ENCODE results near the gene GNA12. TPM values are rescaled to one million over a fixed set of nuclear protein-coding genes. Genes with fewer than 3 reads are reported as not detected.

GNA12 gene
- total RNA-seq, 1 donor, result 27.1 TPM

DNA sequence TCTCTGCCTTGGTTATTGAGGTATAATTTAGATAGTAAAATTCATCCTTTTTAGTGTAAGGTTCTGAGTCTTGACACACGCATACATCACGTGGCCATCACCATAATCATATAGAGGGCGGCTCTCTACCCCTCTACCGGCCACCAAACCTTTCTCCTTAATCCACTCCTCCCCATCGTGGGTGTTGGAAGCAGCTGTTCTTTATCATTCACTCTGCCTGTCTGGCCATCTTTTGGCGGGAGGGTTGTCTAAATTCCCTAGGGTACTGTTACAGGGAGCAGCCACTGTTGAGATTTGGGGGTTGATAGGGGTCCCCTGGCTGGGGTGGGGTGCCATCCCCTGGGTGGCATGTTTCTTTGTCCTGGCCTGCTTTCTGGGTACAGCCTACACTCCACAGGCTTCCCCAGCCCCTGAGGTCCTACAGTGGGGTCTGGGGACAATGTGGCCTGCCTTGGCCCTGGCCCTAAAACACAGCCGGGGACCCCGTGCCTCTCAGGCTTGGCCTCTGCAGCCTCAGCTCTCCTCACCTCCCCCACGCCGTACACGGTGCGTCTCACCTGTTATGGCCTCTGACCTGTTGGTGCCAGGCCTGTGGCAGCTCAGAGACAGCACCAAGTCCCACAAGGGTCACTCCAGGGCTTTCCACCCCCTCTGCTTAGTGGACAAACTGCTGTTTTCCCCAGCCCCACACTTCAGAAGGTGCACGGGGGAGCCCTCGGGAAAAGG is 138.6 kb downstream of the GNA12 start:
- DNase-seq (ENCODE audit: insufficient read length, low spot score, missing footprints), result no peak
- H3K79me2 ChIP-seq (ENCODE audit: insufficient read depth, low read length), result no peaks in the 10 kb centered on the region
- H4K20me1 ChIP-seq (ENCODE audit: insufficient read depth, low read length), result peaks cover 4% of the 10 kb centered on the region
- TF ChIP-seq, protein P1, sequence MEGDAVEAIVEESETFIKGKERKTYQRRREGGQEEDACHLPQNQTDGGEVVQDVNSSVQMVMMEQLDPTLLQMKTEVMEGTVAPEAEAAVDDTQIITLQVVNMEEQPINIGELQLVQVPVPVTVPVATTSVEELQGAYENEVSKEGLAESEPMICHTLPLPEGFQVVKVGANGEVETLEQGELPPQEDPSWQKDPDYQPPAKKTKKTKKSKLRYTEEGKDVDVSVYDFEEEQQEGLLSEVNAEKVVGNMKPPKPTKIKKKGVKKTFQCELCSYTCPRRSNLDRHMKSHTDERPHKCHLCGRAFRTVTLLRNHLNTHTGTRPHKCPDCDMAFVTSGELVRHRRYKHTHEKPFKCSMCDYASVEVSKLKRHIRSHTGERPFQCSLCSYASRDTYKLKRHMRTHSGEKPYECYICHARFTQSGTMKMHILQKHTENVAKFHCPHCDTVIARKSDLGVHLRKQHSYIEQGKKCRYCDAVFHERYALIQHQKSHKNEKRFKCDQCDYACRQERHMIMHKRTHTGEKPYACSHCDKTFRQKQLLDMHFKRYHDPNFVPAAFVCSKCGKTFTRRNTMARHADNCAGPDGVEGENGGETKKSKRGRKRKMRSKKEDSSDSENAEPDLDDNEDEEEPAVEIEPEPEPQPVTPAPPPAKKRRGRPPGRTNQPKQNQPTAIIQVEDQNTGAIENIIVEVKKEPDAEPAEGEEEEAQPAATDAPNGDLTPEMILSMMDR (IDR thresholded peaks at IDR 0.05; ENCODE audit: extremely low read depth, low read depth, low read length), result no peak
- no peak overlapping the region for H2AFZ ChIP-seq (ENCODE audit: low read length)
- no peaks in the 10 kb centered on the region for H3K27me3 ChIP-seq (ENCODE audit: insufficient read depth, low read length)
- H3K4me3 ChIP-seq (ENCODE audit: insufficient read depth, low read length), result no peak overlapping the region
- no peaks in the 10 kb centered on the region for H3K36me3 ChIP-seq (ENCODE audit: insufficient read depth, low read length)
- no peaks in the 10 kb centered on the region for H3K9me3 ChIP-seq (ENCODE audit: low read depth, low read length)
- H3K4me1 ChIP-seq (ENCODE audit: insufficient read depth, low read length), result no peaks in the 10 kb centered on the region
- no peak overlapping the region for H3K27ac ChIP-seq (ENCODE audit: low read depth, low read length)
- H3K4me2 ChIP-seq (ENCODE audit: insufficient read depth, low read length), result no peak overlapping the region

DNA sequence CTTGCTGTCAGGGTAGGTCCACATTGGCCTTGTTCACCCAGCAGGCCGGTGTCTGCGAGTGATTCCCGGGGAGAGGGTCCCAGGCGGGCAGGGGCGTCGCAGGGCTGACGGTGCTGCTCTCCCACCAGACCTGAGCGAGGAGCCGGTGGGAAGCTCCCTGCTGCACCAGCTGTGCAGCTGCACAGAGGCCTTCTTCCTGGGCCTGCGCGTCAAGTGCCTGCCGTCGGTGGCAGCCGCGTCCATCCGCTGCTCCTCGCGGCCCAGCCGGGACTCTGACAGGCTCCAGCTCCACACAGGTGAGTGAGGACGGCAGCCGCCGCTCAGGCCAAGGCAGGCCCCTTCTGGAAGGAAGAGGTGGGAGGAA is 141.5 kb downstream of the GNA12 start:
- H3K79me2 ChIP-seq (ENCODE audit: insufficient read depth, low read length), result no peaks in the 10 kb centered on the region
- H3K27ac ChIP-seq (ENCODE audit: low read depth, low read length), result no peak overlapping the region
- no peak overlapping the region for H2AFZ ChIP-seq (ENCODE audit: low read length)
- no peak overlapping the region for H3K4me2 ChIP-seq (ENCODE audit: insufficient read depth, low read length)
- TF ChIP-seq, protein P1 (IDR thresholded peaks at IDR 0.05; ENCODE audit: extremely low read depth, low read depth, low read length), result no peak
- H4K20me1 ChIP-seq (ENCODE audit: insufficient read depth, low read length), result peaks cover 4% of the 10 kb centered on the region
- DNase-seq (ENCODE audit: insufficient read length, low spot score, missing footprints), result no peak
- H3K9me3 ChIP-seq (ENCODE audit: low read depth, low read length), result no peaks in the 10 kb centered on the region
- no peaks in the 10 kb centered on the region for H3K4me1 ChIP-seq (ENCODE audit: insufficient read depth, low read length)
- peaks cover 3% of the 10 kb centered on the region for H3K27me3 ChIP-seq (ENCODE audit: insufficient read depth, low read length)
- H3K36me3 ChIP-seq (ENCODE audit: insufficient read depth, low read length), result no peaks in the 10 kb centered on the region
- no peak overlapping the region for H3K4me3 ChIP-seq (ENCODE audit: insufficient read depth, low read length)

DNA sequence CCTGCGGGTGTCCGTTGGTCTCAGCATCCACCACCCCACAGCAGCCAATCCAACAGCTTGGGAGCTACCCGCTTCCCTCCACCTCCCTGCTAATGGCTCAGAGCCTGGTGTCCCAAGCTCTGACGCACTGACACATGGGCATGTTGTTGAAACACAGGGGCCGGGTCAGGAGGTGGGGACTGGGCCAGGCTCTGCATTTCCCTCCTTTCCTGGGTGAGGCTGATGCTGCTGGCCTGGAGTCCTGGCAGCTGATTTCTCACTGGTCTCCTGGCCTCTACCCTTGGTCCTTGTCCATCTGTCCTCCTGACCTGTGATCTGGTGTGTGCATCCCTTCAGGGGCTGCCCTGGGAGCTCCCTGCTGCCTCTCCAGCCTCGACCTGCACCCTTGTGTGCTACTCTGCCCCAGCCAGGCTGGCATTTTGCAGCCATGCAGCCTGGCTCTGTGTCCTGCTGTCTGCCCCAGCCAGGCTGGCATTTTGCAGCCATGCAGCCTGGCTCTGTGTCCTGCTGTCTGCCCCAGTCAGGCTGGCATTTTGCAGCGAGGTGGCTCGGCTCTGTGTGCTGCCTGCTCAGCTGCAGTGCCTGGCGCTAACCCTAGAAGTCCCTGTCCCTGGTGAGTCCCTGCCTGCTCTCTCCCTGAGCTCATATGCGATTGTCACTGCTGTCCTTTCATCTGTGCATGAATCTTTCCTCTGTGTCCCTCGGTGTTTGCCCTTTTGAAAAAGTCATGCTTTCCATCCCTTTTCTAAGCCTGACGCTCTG is 142.1 kb downstream of the GNA12 start:
- H3K27ac ChIP-seq (ENCODE audit: low read depth, low read length), result no peak overlapping the region
- H3K27me3 ChIP-seq (ENCODE audit: insufficient read depth, low read length), result peaks cover 3% of the 10 kb centered on the region
- no peak overlapping the region for H2AFZ ChIP-seq (ENCODE audit: low read length)
- TF ChIP-seq, protein P1 (IDR thresholded peaks at IDR 0.05; ENCODE audit: extremely low read depth, low read depth, low read length), result no peak
- peak; percentile 94 for DNase-seq (ENCODE audit: insufficient read length, low spot score, missing footprints)
- H3K4me2 ChIP-seq (ENCODE audit: insufficient read depth, low read length), result no peak overlapping the region
- H3K9me3 ChIP-seq (ENCODE audit: low read depth, low read length), result no peaks in the 10 kb centered on the region
- H3K4me3 ChIP-seq (ENCODE audit: insufficient read depth, low read length), result no peak overlapping the region
- H3K79me2 ChIP-seq (ENCODE audit: insufficient read depth, low read length), result no peaks in the 10 kb centered on the region
- H4K20me1 ChIP-seq (ENCODE audit: insufficient read depth, low read length), result peaks cover 4% of the 10 kb centered on the region
- no peaks in the 10 kb centered on the region for H3K36me3 ChIP-seq (ENCODE audit: insufficient read depth, low read length)
- H3K4me1 ChIP-seq (ENCODE audit: insufficient read depth, low read length), result no peaks in the 10 kb centered on the region

DNA sequence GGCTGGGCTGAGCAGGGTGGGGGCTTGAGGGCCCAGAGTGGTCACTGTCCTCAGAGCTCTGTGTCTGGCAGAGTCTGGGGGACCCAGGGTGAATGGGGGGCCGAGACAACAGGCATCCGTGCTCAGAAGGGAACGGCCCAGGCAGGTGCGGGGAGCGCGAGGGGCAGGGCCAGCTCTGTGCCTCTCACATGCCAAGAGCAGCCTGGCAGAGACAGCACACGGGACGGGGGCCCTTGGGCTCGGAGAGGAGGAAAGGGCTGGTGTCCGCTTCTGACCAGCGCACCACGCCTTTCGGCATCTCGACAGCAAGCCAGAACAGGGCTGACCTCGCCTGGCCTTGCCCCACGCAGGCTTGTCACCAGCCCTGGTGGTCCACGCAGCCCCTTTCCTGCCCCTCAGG is 142.7 kb downstream of the GNA12 start:
- peaks cover 4% of the 10 kb centered on the region for H4K20me1 ChIP-seq (ENCODE audit: insufficient read depth, low read length)
- H3K79me2 ChIP-seq (ENCODE audit: insufficient read depth, low read length), result no peaks in the 10 kb centered on the region
- H3K27ac ChIP-seq (ENCODE audit: low read depth, low read length), result no peak overlapping the region
- no peak overlapping the region for H2AFZ ChIP-seq (ENCODE audit: low read length)
- no peaks in the 10 kb centered on the region for H3K4me1 ChIP-seq (ENCODE audit: insufficient read depth, low read length)
- DNase-seq (ENCODE audit: insufficient read length, low spot score, missing footprints), result no peak
- no peaks in the 10 kb centered on the region for H3K36me3 ChIP-seq (ENCODE audit: insufficient read depth, low read length)
- H3K4me2 ChIP-seq (ENCODE audit: insufficient read depth, low read length), result no peak overlapping the region
- no peak overlapping the region for H3K4me3 ChIP-seq (ENCODE audit: insufficient read depth, low read length)
- TF ChIP-seq, protein P1 (IDR thresholded peaks at IDR 0.05; ENCODE audit: extremely low read depth, low read depth, low read length), result no peak
- H3K9me3 ChIP-seq (ENCODE audit: low read depth, low read length), result no peaks in the 10 kb centered on the region
- peaks cover 3% of the 10 kb centered on the region for H3K27me3 ChIP-seq (ENCODE audit: insufficient read depth, low read length)

Measured in osteoblast (primary cell).